Stimulated activated CD8-positive, alpha-beta memory T cell treated with anti-CD3 and anti-CD28 coated beads, Interleukin-15, amount 100 ng/mL, for 4 hours (primary cell): Measurements from ENCODE around the gene GJD4.

Source experiments
- DNase-seq, 2 donors: peaks; one replicate each; pipeline ENCODE4 v3.0.0-alpha.2; 2020; ENCODE audit warnings: low read depth in 2 of 2

Gene GJD4

GRCh38 chr10:35657621-35658020 lies 52.5 kb downstream of the GJD4 start:
- DNase-seq = no peak
